ENCODE data around the gene CAMK1D. TPM values are rescaled to one million over a fixed set of nuclear protein-coding genes. Genes with fewer than 3 reads are reported as not detected.

Gene CAMK1D
- total and polyA plus RNA-seq, 2 experiments from 2014 or later, result 4.6 to 7.2 TPM

DNA sequence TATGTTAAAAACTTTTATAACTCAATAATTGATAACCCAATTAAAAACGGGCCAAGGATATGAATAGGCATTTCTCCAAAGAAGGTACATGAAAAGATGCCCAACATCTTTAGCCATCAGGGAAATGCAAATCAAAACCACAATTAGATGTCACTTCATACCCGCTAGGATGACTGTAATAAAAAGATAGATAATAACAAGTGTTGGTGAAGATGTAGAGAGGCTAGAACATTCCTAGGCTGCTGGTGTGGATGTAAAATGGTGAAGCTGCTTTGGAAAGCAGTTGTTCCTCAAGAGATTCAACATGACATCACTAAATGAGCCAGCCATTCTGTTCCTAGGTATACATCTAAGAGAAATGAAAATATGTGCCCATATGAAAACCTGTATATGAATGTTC lies 35.6 kb downstream of the CAMK1D start:
- peaks cover 3% of the 10 kb centered on the region; the same call in 1 of the 3 replicates for H3K9me3 Mint-ChIP-seq
- no peaks in the 10 kb centered on the region; the same call in 1 of the 3 replicates for H3K4me1 Mint-ChIP-seq
- H3K4me1 ChIP-seq (ENCODE audit: insufficient read depth), result no peaks in the 10 kb centered on the region
- H3K4me3 Mint-ChIP-seq, result no peak overlapping the region
- no peak overlapping the region for H3K4me3 ChIP-seq
- peaks cover 3% of the 10 kb centered on the region; the same call in 2 of the 3 replicates for H3K36me3 Mint-ChIP-seq (ENCODE audit: low read depth)
- no peaks in the 10 kb centered on the region for H3K27me3 Mint-ChIP-seq (ENCODE audit: insufficient read depth, low read depth, poor library complexity)
- H4K20me1 ChIP-seq (replicated peaks; ENCODE audit: insufficient read depth), result no peaks in the 10 kb centered on the region
- no peaks in the 10 kb centered on the region for H3K36me3 ChIP-seq (ENCODE audit: insufficient read depth)
- ATAC-seq (no peak), DNase-seq (ENCODE audit: low spot score) (no peak)
- no peaks in the 10 kb centered on the region for H3K9me2 ChIP-seq (ENCODE audit: insufficient read depth)
- H3K27ac ChIP-seq (ENCODE audit: low read depth), result no peak overlapping the region
- no peak overlapping the region for H3K27ac Mint-ChIP-seq
- no peak overlapping the region for H3K4me2 ChIP-seq
- TF ChIP-seq, protein P1, sequence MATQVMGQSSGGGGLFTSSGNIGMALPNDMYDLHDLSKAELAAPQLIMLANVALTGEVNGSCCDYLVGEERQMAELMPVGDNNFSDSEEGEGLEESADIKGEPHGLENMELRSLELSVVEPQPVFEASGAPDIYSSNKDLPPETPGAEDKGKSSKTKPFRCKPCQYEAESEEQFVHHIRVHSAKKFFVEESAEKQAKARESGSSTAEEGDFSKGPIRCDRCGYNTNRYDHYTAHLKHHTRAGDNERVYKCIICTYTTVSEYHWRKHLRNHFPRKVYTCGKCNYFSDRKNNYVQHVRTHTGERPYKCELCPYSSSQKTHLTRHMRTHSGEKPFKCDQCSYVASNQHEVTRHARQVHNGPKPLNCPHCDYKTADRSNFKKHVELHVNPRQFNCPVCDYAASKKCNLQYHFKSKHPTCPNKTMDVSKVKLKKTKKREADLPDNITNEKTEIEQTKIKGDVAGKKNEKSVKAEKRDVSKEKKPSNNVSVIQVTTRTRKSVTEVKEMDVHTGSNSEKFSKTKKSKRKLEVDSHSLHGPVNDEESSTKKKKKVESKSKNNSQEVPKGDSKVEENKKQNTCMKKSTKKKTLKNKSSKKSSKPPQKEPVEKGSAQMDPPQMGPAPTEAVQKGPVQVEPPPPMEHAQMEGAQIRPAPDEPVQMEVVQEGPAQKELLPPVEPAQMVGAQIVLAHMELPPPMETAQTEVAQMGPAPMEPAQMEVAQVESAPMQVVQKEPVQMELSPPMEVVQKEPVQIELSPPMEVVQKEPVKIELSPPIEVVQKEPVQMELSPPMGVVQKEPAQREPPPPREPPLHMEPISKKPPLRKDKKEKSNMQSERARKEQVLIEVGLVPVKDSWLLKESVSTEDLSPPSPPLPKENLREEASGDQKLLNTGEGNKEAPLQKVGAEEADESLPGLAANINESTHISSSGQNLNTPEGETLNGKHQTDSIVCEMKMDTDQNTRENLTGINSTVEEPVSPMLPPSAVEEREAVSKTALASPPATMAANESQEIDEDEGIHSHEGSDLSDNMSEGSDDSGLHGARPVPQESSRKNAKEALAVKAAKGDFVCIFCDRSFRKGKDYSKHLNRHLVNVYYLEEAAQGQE (IDR thresholded peaks at IDR 0.05; ENCODE audit: unreplicated experiment), result no peak
- TF ChIP-seq EZH2phosphoT487 (IDR thresholded peaks at IDR 0.05; ENCODE audit: unreplicated experiment) (no peak), JUNB (IDR thresholded peaks at IDR 0.05; ENCODE audit: unreplicated experiment) (no peak), STAT1 (IDR thresholded peaks at IDR 0.05; ENCODE audit: unreplicated experiment) (no peak), EZH2 (IDR thresholded peaks at IDR 0.05; ENCODE audit: low read depth, unreplicated experiment) (no peak)
- TF ChIP-seq, protein P2, sequence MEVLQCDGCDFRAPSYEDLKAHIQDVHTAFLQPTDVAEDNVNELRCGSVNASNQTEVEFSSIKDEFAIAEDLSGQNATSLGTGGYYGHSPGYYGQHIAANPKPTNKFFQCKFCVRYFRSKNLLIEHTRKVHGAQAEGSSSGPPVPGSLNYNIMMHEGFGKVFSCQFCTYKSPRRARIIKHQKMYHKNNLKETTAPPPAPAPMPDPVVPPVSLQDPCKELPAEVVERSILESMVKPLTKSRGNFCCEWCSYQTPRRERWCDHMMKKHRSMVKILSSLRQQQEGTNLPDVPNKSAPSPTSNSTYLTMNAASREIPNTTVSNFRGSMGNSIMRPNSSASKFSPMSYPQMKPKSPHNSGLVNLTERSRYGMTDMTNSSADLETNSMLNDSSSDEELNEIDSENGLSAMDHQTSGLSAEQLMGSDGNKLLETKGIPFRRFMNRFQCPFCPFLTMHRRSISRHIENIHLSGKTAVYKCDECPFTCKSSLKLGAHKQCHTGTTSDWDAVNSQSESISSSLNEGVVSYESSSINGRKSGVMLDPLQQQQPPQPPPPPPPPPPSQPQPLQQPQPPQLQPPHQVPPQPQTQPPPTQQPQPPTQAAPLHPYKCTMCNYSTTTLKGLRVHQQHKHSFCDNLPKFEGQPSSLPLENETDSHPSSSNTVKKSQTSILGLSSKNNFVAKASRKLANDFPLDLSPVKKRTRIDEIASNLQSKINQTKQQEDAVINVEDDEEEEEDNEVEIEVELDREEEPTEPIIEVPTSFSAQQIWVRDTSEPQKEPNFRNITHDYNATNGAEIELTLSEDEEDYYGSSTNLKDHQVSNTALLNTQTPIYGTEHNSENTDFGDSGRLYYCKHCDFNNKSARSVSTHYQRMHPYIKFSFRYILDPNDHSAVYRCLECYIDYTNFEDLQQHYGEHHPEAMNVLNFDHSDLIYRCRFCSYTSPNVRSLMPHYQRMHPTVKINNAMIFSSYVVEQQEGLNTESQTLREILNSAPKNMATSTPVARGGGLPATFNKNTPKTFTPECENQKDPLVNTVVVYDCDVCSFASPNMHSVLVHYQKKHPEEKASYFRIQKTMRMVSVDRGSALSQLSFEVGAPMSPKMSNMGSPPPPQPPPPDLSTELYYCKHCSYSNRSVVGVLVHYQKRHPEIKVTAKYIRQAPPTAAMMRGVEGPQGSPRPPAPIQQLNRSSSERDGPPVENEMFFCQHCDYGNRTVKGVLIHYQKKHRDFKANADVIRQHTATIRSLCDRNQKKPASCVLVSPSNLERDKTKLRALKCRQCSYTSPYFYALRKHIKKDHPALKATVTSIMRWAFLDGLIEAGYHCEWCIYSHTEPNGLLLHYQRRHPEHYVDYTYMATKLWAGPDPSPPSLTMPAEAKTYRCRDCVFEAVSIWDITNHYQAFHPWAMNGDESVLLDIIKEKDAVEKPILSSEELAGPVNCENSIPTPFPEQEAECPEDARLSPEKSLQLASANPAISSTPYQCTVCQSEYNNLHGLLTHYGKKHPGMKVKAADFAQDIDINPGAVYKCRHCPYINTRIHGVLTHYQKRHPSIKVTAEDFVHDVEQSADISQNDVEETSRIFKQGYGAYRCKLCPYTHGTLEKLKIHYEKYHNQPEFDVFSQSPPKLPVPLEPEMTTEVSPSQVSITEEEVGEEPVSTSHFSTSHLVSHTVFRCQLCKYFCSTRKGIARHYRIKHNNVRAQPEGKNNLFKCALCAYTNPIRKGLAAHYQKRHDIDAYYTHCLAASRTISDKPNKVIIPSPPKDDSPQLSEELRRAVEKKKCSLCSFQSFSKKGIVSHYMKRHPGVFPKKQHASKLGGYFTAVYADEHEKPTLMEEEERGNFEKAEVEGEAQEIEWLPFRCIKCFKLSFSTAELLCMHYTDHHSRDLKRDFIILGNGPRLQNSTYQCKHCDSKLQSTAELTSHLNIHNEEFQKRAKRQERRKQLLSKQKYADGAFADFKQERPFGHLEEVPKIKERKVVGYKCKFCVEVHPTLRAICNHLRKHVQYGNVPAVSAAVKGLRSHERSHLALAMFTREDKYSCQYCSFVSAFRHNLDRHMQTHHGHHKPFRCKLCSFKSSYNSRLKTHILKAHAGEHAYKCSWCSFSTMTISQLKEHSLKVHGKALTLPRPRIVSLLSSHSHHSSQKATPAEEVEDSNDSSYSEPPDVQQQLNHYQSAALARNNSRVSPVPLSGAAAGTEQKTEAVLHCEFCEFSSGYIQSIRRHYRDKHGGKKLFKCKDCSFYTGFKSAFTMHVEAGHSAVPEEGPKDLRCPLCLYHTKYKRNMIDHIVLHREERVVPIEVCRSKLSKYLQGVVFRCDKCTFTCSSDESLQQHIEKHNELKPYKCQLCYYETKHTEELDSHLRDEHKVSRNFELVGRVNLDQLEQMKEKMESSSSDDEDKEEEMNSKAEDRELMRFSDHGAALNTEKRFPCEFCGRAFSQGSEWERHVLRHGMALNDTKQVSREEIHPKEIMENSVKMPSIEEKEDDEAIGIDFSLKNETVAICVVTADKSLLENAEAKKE (CRISPR knock-in tag; IDR thresholded peaks at IDR 0.05), result no peak
- TF ChIP-seq, protein P3, sequence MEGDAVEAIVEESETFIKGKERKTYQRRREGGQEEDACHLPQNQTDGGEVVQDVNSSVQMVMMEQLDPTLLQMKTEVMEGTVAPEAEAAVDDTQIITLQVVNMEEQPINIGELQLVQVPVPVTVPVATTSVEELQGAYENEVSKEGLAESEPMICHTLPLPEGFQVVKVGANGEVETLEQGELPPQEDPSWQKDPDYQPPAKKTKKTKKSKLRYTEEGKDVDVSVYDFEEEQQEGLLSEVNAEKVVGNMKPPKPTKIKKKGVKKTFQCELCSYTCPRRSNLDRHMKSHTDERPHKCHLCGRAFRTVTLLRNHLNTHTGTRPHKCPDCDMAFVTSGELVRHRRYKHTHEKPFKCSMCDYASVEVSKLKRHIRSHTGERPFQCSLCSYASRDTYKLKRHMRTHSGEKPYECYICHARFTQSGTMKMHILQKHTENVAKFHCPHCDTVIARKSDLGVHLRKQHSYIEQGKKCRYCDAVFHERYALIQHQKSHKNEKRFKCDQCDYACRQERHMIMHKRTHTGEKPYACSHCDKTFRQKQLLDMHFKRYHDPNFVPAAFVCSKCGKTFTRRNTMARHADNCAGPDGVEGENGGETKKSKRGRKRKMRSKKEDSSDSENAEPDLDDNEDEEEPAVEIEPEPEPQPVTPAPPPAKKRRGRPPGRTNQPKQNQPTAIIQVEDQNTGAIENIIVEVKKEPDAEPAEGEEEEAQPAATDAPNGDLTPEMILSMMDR (conservative IDR thresholded peaks at IDR 0.05; ENCODE audit: low read depth in 2 of 2), result no peak
- no peaks in the 10 kb centered on the region for H3K79me2 ChIP-seq (replicated peaks; ENCODE audit: insufficient read depth)
- no peak overlapping the region for H2AFZ ChIP-seq
- H3K27me3 ChIP-seq (ENCODE audit: insufficient read depth), result no peaks in the 10 kb centered on the region
- no peaks in the 10 kb centered on the region for H3F3A ChIP-seq (replicated peaks; ENCODE audit: low read depth)
